HepG2 (cell line): Measurements from ENCODE around the gene MAP2K7. TPM values are rescaled to one million over a fixed set of nuclear protein-coding genes. Genes with fewer than 3 reads are reported as not detected.

ENCODE experiments used
- ATAC-seq: fragments of 200-7000 bp; cut with Tn5 transposase; 3 replicates; pipeline ENCODE4 v1.9.1; 2020; ENCODE audit warnings: mild to moderate bottlenecking, moderate library complexity
- BruUV-seq: library from RNA; stranded (reverse); fragments of 400-500 nt; replicated peaks from 2 replicates; lab custom pipeline; 2021; lab: Mats Ljungman, UMichigan
- CTCF ChIA-PET: fragments of 300-600 bp; formaldehyde crosslinking; extraction: SDS; loops from one replicate; lab custom pipeline; 2021; ENCODE audit warnings: low total read pairs, inconsistent platforms, low intra/inter-chr PET ratio; lab: Yijun Ruan, JAX
- POLR2A ChIA-PET: fragments of 350-600 bp; sonication (Branson Sonifier 250); formaldehyde crosslinking; loops from one replicate; lab custom pipeline; 2020; ENCODE audit warnings: antibody characterized with exemption, inconsistent platforms; lab: Yijun Ruan, JAX
- DNase-seq: peaks from one replicate; pipeline ENCODE4 v3.0.0-alpha.2; 2015; ENCODE audit warnings: low spot score
- FAIRE-seq: peaks from 3 replicates; lab custom pipeline; 2011; peaks lifted over from hg19 to GRCh38; lab: Jason Lieb, UNC
- H2AFZ ChIP-seq: one replicate; pipeline ENCODE4 v1.6.1; 2011; ENCODE audit warnings: low read length, inconsistent platforms
- H3K27ac ChIP-seq: fragments of 300-600 bp; 3 replicates; pipeline ENCODE4 v1.8.0; 2011; ENCODE audit warnings: mixed run types, mild to moderate bottlenecking, mixed read lengths, low read length, inconsistent platforms; ENCODE audit not compliant: insufficient read depth; ENCODE audit errors: extremely low read length
- H3K27me3 ChIP-seq, 2 experiments: fragments of 200-600 bp in 1 of 2; 2 replicates in 1 of 2; 3 replicates in 1 of 2; pipeline versions ENCODE4 v1.6.0 to v1.8.0; 2011; ENCODE audit warnings: low read length in 2 of 2, mild to moderate bottlenecking in 2 of 2, moderate library complexity in 2 of 2, inconsistent platforms in 1 of 2; ENCODE audit not compliant: insufficient read depth in 2 of 2, control insufficient read depth in 1 of 2
- H3K36me3 ChIP-seq, 2 experiments: fragments of 200-600 bp in 1 of 2; replicated peaks in 1 of 2; 2 replicates in 1 of 2; 3 replicates in 1 of 2; pipeline versions ENCODE4 v1.5.1 to v1.8.0; 2011; ENCODE audit warnings: low read length in 2 of 2, inconsistent platforms in 1 of 2; ENCODE audit not compliant: insufficient read depth in 2 of 2, control insufficient read depth in 1 of 2
- H3K4me1 ChIP-seq: 2 replicates; pipeline ENCODE4 v1.5.1; 2012; ENCODE audit warnings: low read length, inconsistent platforms; ENCODE audit not compliant: insufficient read depth
- H3K4me2 ChIP-seq: 2 replicates; pipeline ENCODE4 v1.6.0; 2011; ENCODE audit warnings: low read depth, low read length, inconsistent platforms
- H3K4me3 ChIP-seq, 3 experiments: fragments of 200-600 bp in 1 of 3; sonication (generic), shearing (Covaris generic) in 1 of 3; replicated peaks in 1 of 3; 2 replicates each; pipeline ENCODE4 v1.5.1; 2011 to 2016; ENCODE audit warnings: low read length in 3 of 3, inconsistent platforms in 2 of 3, low read depth in 2 of 3, mild to moderate bottlenecking in 2 of 3, control low read depth in 1 of 3, mixed read lengths in 1 of 3; ENCODE audit not compliant: insufficient read depth in 1 of 3
- H3K79me2 ChIP-seq: one replicate; pipeline ENCODE4 v1.6.1; 2011; ENCODE audit warnings: low read length, inconsistent platforms; ENCODE audit not compliant: insufficient read depth
- H3K9ac ChIP-seq: 2 replicates; pipeline ENCODE4 v1.6.0; 2011; ENCODE audit warnings: mild to moderate bottlenecking, low read depth, low read length, inconsistent platforms; ENCODE audit not compliant: insufficient read depth
- H3K9me3 ChIP-seq: 2 replicates; pipeline ENCODE4 v1.5.1; 2012; ENCODE audit warnings: mild to moderate bottlenecking, low read length
- H4K20me1 ChIP-seq: 2 replicates; pipeline ENCODE4 v1.6.0; 2011; ENCODE audit warnings: inconsistent platforms, mild to moderate bottlenecking, low read length, moderate library complexity; ENCODE audit not compliant: insufficient read depth
- ATF7-NPFF ChIP-seq: sonication (generic); formaldehyde crosslinking; IDR thresholded peaks from 2 replicates; pipeline ENCODE4 v1.8.1; 2023; ENCODE audit warnings: mild to moderate bottlenecking, low read depth, missing genetic modification reagents, moderate library complexity
- CTCF ChIP-seq: sonication (generic); formaldehyde crosslinking; IDR thresholded peaks from 2 replicates; pipeline ENCODE4 v1.5.0; 2020; ENCODE audit warnings: mild to moderate bottlenecking, missing genetic modification reagents, moderate library complexity
- ERF ChIP-seq: IDR thresholded peaks from 2 replicates; pipeline ENCODE4 v1.6.1; 2018; ENCODE audit warnings: missing biosample characterization, missing genetic modification reagents
- GLI4 ChIP-seq: sonication (generic); formaldehyde crosslinking; IDR thresholded peaks from 2 replicates; pipeline ENCODE4 v1.5.1; 2020; ENCODE audit warnings: missing genetic modification reagents, mild to moderate bottlenecking, moderate library complexity, borderline replicate concordance
- HNRNPL ChIP-seq: fragments of 200-400 bp; formaldehyde crosslinking; IDR thresholded peaks from 2 replicates; pipeline ENCODE4 v1.6.1; 2017; ENCODE audit warnings: mild to moderate bottlenecking, low read depth, low read length
- KLF6 ChIP-seq: IDR thresholded peaks from 2 replicates; pipeline ENCODE4 v1.8.0; 2016; ENCODE audit warnings: missing biosample characterization, missing genetic modification reagents
- NFYC ChIP-seq: IDR thresholded peaks from 2 replicates; pipeline ENCODE4 v1.6.1; 2016; ENCODE audit warnings: missing genetic modification reagents, missing compliant biosample characterization
- NONO ChIP-seq, 2 experiments: fragments of 450-650 bp in 1 of 2; sonication (generic) in 1 of 2; formaldehyde crosslinking in 1 of 2; IDR thresholded peaks in 1 of 2; conservative IDR thresholded peaks in 1 of 2; 2 replicates each; pipeline versions ENCODE4 v1.6.1 to v1.8.0; 2017 to 2022; ENCODE audit warnings: mild to moderate bottlenecking in 1 of 2, missing genetic modification reagents in 1 of 2, moderate library complexity in 1 of 2
- NRL ChIP-seq: sonication (generic); formaldehyde crosslinking; IDR thresholded peaks from 2 replicates; pipeline ENCODE4 v1.5.0; 2020; ENCODE audit warnings: missing genetic modification reagents, mild to moderate bottlenecking, moderate library complexity, borderline replicate concordance
- PBX3 ChIP-seq: sonication (generic); formaldehyde crosslinking; IDR thresholded peaks from 2 replicates; pipeline ENCODE4 v1.8.1; 2023; ENCODE audit warnings: missing genetic modification reagents, inconsistent platforms, borderline replicate concordance
- PRPF4 ChIP-seq: fragments of 200-400 bp; formaldehyde crosslinking; IDR thresholded peaks from 2 replicates; pipeline ENCODE4 v1.6.1; 2016; ENCODE audit warnings: low read length, low read depth; ENCODE audit not compliant: poor library complexity, severe bottlenecking
- TCF7 ChIP-seq: sonication (generic); IDR thresholded peaks from 2 replicates; pipeline ENCODE4 v1.6.1; 2016; ENCODE audit warnings: antibody characterized with exemption, low read depth
- TCF7L2 ChIP-seq: IDR thresholded peaks from 2 replicates; pipeline ENCODE4 v1.6.1; 2011; ENCODE audit warnings: mild to moderate bottlenecking, low read depth, low read length, moderate library complexity
- ZIK1 ChIP-seq: sonication (generic); formaldehyde crosslinking; IDR thresholded peaks from 2 replicates; pipeline ENCODE4 v1.5.0; 2020; ENCODE audit warnings: mild to moderate bottlenecking, low read depth, missing genetic modification reagents, borderline replicate concordance
- ZNF17 ChIP-seq: sonication (generic); formaldehyde crosslinking; IDR thresholded peaks from 2 replicates; pipeline ENCODE4 v1.5.0; 2020; ENCODE audit warnings: mild to moderate bottlenecking, missing genetic modification reagents
- ZNF30 ChIP-seq: sonication (generic); formaldehyde crosslinking; IDR thresholded peaks from 2 replicates; pipeline ENCODE4 v1.5.0; 2020; ENCODE audit warnings: mild to moderate bottlenecking, missing genetic modification reagents
- ZNF350 ChIP-seq: sonication (generic); formaldehyde crosslinking; IDR thresholded peaks from 2 replicates; pipeline ENCODE4 v1.4.0; 2020; ENCODE audit warnings: mild to moderate bottlenecking, low read depth, missing genetic modification reagents, borderline replicate concordance
- ZNF354B ChIP-seq: sonication (generic); formaldehyde crosslinking; IDR thresholded peaks from 2 replicates; pipeline ENCODE4 v1.8.0; 2022; ENCODE audit warnings: mild to moderate bottlenecking, missing genetic modification reagents
- ZNF513 ChIP-seq: sonication (generic); formaldehyde crosslinking; conservative IDR thresholded peaks from 2 replicates; pipeline ENCODE4 v1.5.0; 2020; ENCODE audit warnings: missing genetic modification reagents
- ZNF672 ChIP-seq: sonication (generic); formaldehyde crosslinking; IDR thresholded peaks from 2 replicates; pipeline ENCODE4 v1.8.1; 2022; ENCODE audit warnings: missing genetic modification reagents
- WGBS: methylation state at CpG from one replicate; pipeline ENCODE4 v1.1.6; 2017; ENCODE audit warnings: low lambda C conversion rate; 5-methylcytosine and 5-hydroxymethylcytosine counted together
- in situ Hi-C: cut with HindIII; loops from 2 replicates; pipeline ENCODE4 v1.10.0; 2017; ENCODE audit warnings: low pct_unique_long_range_greater_than_20kb; ENCODE audit not compliant: extremely low pct_ligation_motif_present
- intact Hi-C: fragments of 100-400 bp; cut with micrococcal nuclease; formaldehyde crosslinking; loops from one replicate; pipeline ENCODE4 v1.10.0; 2022; ENCODE audit not compliant: unreplicated experiment
- polyA plus RNA-seq, 8 experiments: library from polyadenylated mRNA; depleted of rRNA in 3 of 8; stranded (reverse) in 7 of 8; unstranded in 1 of 8; fragments of >200 nt; fragmentation: Illumina TruSeq in 4 of 8; extraction: Trizol in 4 of 8; gene quantifications; 2 replicates each; pipeline versions ENCODE4 v1.2.1 to v1.2.3, GENCODE V29; 2011 to 2016; ENCODE audit warnings: low read depth in 4 of 8, missing spikeins in 1 of 8, mixed read lengths in 1 of 8; ENCODE audit not compliant: insufficient read depth in 1 of 8
- total RNA-seq, 5 experiments: library from RNA; depleted of rRNA; stranded (reverse); fragments of >200 nt; fragmentation: Illumina TruSeq; extraction: Trizol; gene quantifications; 2 replicates each; pipeline ENCODE4 v1.2.3, GENCODE V29; 2016; ENCODE audit warnings: low read depth in 1 of 5

MAP2K7 gene
- total and polyA plus RNA-seq, 2 of the 13 experiments (the other 11 are each of a cell fraction or from before 2014, with no cell fraction given) = 9.0 to 10.8 TPM

- no peak for TF ChIP-seq TCF7L2
- TF ChIP-seq HNRNPL = no peak
- no peak for TF ChIP-seq NRL (CRISPR knock-in tag)
- TF ChIP-seq ZNF672 (CRISPR knock-in tag) = no peak
- no peak for TF ChIP-seq KLF6 (CRISPR knock-in tag)
- TF ChIP-seq GLI4 (CRISPR knock-in tag) = no peak
- TF ChIP-seq TCF7 = no peak
Observed at GRCh38 chr19:7932276-7932929, 28.7 kb downstream of the MAP2K7 start (continued).

GRCh38 chr19:7932930-7933300 is 29.2 kb downstream of the MAP2K7 start:
- H2AFZ ChIP-seq = no peak overlapping the region
- no peaks in the 10 kb centered on the region for H3K27me3 ChIP-seq
- H3K4me3 ChIP-seq = no peak overlapping the region
- H3K4me1 ChIP-seq = no peaks in the 10 kb centered on the region
- no peak overlapping the region for H3K9ac ChIP-seq
- ChIA-PET CTCF (no interaction called here), POLR2A (interaction anchor here (5.2 kb wide), 1 partner anchor 10 kb away, joined by 57 read pairs; the partner anchor contains the start of gene TIMM44)
- 100% methylated on average over 1 of the region's 10 CpGs for WGBS
- no peak for FAIRE-seq
- DNase-seq = no peak
- no peaks in the 10 kb centered on the region for H3K79me2 ChIP-seq
- peaks cover 38 to 71% of the 10 kb centered on the region in 2 experiments; a peak in 4 of 5 replicates for H3K36me3 ChIP-seq
- no peaks in the 10 kb centered on the region for H3K9me3 ChIP-seq
- ATAC-seq = no peak
- no peak overlapping the region for H3K4me2 ChIP-seq
- in situ Hi-C loops = no loop called here
- H3K27ac ChIP-seq = no peak overlapping the region
- H4K20me1 ChIP-seq = no peaks in the 10 kb centered on the region
- BruUV-seq = no TSS peak
- intact Hi-C loops = no loop called here
- TF ChIP-seq PRPF4 (no peak), NFYC (CRISPR knock-in tag) (no peak), ZNF17 (CRISPR knock-in tag) (no peak), ZNF513 (CRISPR knock-in tag) (no peak), NONO (IDR thresholded peaks at IDR 0.05) (no peak), NONO (CRISPR knock-in tag; conservative IDR thresholded peaks at IDR 0.05) (no peak), ZIK1 (no peak), ZNF350 (no peak), ZNF354B (no peak), ZNF30 (no peak), CTCF (no peak), PBX3 (CRISPR knock-in tag) (no peak), ERF (no peak), ATF7-NPFF (CRISPR knock-in tag) (no peak)
